DND-41 (cell line): Measurements from ENCODE around the gene TAT.

Source experiments
- ATAC-seq: fragments of 200-7000 bp; cut with Tn5 transposase; 3 replicates; pipeline ENCODE4 v1.9.1; 2021; ENCODE audit warnings: low read depth; ENCODE audit not compliant: insufficient read depth
- DNase-seq: peaks from one replicate; pipeline ENCODE4 v3.0.0-alpha.2; 2020
- H2AFZ ChIP-seq: 2 replicates; pipeline ENCODE4 v1.6.0; 2012; ENCODE audit warnings: low read depth, low read length
- H3K27ac ChIP-seq: 2 replicates; pipeline ENCODE4 v1.5.1; 2012; ENCODE audit warnings: low read length, inconsistent platforms
- H3K27me3 ChIP-seq: fragments of 200-600 bp; sonication (generic); 2 replicates; pipeline ENCODE4 v1.6.0; 2012; ENCODE audit warnings: low read length, mild to moderate bottlenecking, inconsistent platforms; ENCODE audit not compliant: insufficient read depth, poor library complexity
- H3K36me3 ChIP-seq: 2 replicates; pipeline ENCODE4 v1.5.1; 2012; ENCODE audit warnings: low read length, inconsistent platforms; ENCODE audit not compliant: insufficient read depth
- H3K4me1 ChIP-seq: 2 replicates; pipeline ENCODE4 v1.5.1; 2012; ENCODE audit warnings: mild to moderate bottlenecking, low read length; ENCODE audit not compliant: insufficient read depth
- H3K4me2 ChIP-seq: 2 replicates; pipeline ENCODE4 v1.6.0; 2012; ENCODE audit warnings: mild to moderate bottlenecking, moderate library complexity, low read length, inconsistent platforms; ENCODE audit not compliant: insufficient read depth
- H3K4me3 ChIP-seq, 2 experiments: fragments of 200-600 bp in 1 of 2; shearing (Covaris generic) in 1 of 2; 2 replicates each; pipeline ENCODE4 v1.5.1; 2012 to 2016; ENCODE audit warnings: inconsistent platforms in 2 of 2, low read length in 2 of 2, mild to moderate bottlenecking in 2 of 2, low read depth in 1 of 2, moderate library complexity in 1 of 2
- H3K79me2 ChIP-seq: 2 replicates; pipeline ENCODE4 v1.6.0; 2012; ENCODE audit warnings: low read length, inconsistent platforms; ENCODE audit not compliant: insufficient read depth
- H3K9ac ChIP-seq: 2 replicates; pipeline ENCODE4 v1.6.0; 2012; ENCODE audit warnings: low read depth, mild to moderate bottlenecking, inconsistent platforms, low read length, moderate library complexity
- H3K9me3 ChIP-seq: 2 replicates; pipeline ENCODE4 v1.5.1; 2012; ENCODE audit warnings: low read length, moderate library complexity, mild to moderate bottlenecking, inconsistent platforms; ENCODE audit not compliant: insufficient read depth, severe bottlenecking
- H4K20me1 ChIP-seq: 2 replicates; pipeline ENCODE4 v1.6.0; 2012; ENCODE audit warnings: low read length; ENCODE audit not compliant: insufficient read depth
- EZH2 ChIP-seq: IDR thresholded peaks from 3 replicates; pipeline ENCODE4 v1.6.1; 2012; ENCODE audit warnings: borderline replicate concordance, low read depth, mild to moderate bottlenecking, moderate library complexity, low read length, inconsistent platforms; ENCODE audit not compliant: severe bottlenecking
- TF ChIP-seq, protein P1 (sequence below): IDR thresholded peaks from 2 replicates; pipeline ENCODE4 v1.5.1; 2012; ENCODE audit warnings: borderline replicate concordance, low read length, moderate library complexity, mild to moderate bottlenecking; ENCODE audit not compliant: poor library complexity, severe bottlenecking; ENCODE audit errors: extremely low read depth

Gene TAT

GRCh38 chr16:71569621-71570020 is 7.3 kb downstream of the TAT start:
- Histone ChIP-seq H3K4me3 (no peak overlapping the region), H2AFZ (no peak overlapping the region), H3K4me1 (peaks cover 11% of the 10 kb centered on the region), H3K27ac (no peak overlapping the region), H3K36me3 (no peaks in the 10 kb centered on the region), H3K9ac (no peak overlapping the region), H3K4me2 (no peak overlapping the region), H3K79me2 (no peaks in the 10 kb centered on the region), H3K27me3 (peaks cover 16% of the 10 kb centered on the region), H3K9me3 (no peaks in the 10 kb centered on the region), H4K20me1 (no peaks in the 10 kb centered on the region)
- TF ChIP-seq, protein P1, sequence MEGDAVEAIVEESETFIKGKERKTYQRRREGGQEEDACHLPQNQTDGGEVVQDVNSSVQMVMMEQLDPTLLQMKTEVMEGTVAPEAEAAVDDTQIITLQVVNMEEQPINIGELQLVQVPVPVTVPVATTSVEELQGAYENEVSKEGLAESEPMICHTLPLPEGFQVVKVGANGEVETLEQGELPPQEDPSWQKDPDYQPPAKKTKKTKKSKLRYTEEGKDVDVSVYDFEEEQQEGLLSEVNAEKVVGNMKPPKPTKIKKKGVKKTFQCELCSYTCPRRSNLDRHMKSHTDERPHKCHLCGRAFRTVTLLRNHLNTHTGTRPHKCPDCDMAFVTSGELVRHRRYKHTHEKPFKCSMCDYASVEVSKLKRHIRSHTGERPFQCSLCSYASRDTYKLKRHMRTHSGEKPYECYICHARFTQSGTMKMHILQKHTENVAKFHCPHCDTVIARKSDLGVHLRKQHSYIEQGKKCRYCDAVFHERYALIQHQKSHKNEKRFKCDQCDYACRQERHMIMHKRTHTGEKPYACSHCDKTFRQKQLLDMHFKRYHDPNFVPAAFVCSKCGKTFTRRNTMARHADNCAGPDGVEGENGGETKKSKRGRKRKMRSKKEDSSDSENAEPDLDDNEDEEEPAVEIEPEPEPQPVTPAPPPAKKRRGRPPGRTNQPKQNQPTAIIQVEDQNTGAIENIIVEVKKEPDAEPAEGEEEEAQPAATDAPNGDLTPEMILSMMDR = no peak
- no peak for TF ChIP-seq EZH2
- DNase-seq (no peak), ATAC-seq (no peak)

- Histone ChIP-seq H3K9ac (no peak overlapping the region), H4K20me1 (no peaks in the 10 kb centered on the region), H3K79me2 (no peaks in the 10 kb centered on the region), H3K4me2 (no peak overlapping the region), H3K9me3 (no peaks in the 10 kb centered on the region), H3K4me3 (no peak overlapping the region), H3K4me1 (peaks cover 20% of the 10 kb centered on the region), H3K27ac (no peak overlapping the region), H2AFZ (no peak overlapping the region), H3K36me3 (no peaks in the 10 kb centered on the region), H3K27me3 (peaks cover 16% of the 10 kb centered on the region)
- ATAC-seq (no peak), DNase-seq (no peak)
- no peak for TF ChIP-seq EZH2
- TF ChIP-seq, protein P1 = no peak
Observed at GRCh38 chr16:71568551-71568950, 8.3 kb downstream of the TAT start.

DNA sequence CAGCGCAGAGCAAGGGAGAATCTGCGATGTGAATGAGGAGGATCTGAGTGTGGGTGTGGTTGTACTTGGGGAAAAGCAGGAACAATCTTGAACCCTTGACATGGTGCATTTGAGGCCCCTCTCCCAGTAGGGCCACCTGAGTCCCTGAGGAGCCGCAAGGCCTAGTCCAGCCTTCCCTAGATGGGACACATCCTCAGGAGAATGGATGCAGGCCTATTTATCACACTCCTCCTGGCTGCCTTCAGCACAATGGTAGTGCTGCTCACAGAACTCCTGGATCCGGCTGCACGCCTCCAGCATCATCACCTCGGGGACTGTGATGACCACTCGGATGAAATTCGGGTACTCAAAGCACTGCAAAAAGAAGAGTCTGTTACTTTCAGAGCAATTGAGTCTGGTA is 9.0 kb downstream of the TAT start:
- no peak overlapping the region for H2AFZ ChIP-seq
- TF ChIP-seq EZH2 = no peak
- TF ChIP-seq, protein P1 = no peak
- ATAC-seq (no peak), DNase-seq (no peak)
- no peak overlapping the region for H3K4me2 ChIP-seq
- H3K4me3 ChIP-seq = no peak overlapping the region
- peaks cover 16% of the 10 kb centered on the region for H3K27me3 ChIP-seq
- H3K27ac ChIP-seq = no peak overlapping the region
- no peak overlapping the region for H3K9ac ChIP-seq
- no peaks in the 10 kb centered on the region for H4K20me1 ChIP-seq
- H3K36me3 ChIP-seq = no peaks in the 10 kb centered on the region
- peaks cover 20% of the 10 kb centered on the region for H3K4me1 ChIP-seq
- no peaks in the 10 kb centered on the region for H3K79me2 ChIP-seq
- H3K9me3 ChIP-seq = no peaks in the 10 kb centered on the region
